Gastrocnemius medialis (tissue), 4 donors: Measurements from ENCODE around the gene RPS6KC1. TPM values are rescaled to one million over a fixed set of nuclear protein-coding genes. Genes with fewer than 3 reads are reported as not detected.

Experiments used
- ATAC-seq, 2 donors: fragments of 150-250 bp; one replicate each; pipeline ENCODE4 v1.9.1; 2016
- DNase-seq, 2 donors: peaks; one replicate each; pipeline ENCODE4 v3.0.0-alpha.2; 2019
- H3K27ac ChIP-seq, 4 donors: fragments of 200-600 bp; sonication (generic); 1 replicate in 1 of 4; 2 replicates in 3 of 4; pipeline ENCODE4 v1.5.1; 2016 to 2018; ENCODE audit warnings: mild to moderate bottlenecking in 2 of 4, moderate library complexity in 1 of 4
- H3K27me3 ChIP-seq, 3 donors: fragments of 200-600 bp; sonication (generic) in 2 of 3; 1 replicate in 1 of 3; 2 replicates in 2 of 3; pipeline versions ENCODE4 v1.5.1 to v1.6.0; 2016 to 2019; ENCODE audit warnings: mild to moderate bottlenecking in 1 of 3, moderate library complexity in 1 of 3
- H3K36me3 ChIP-seq, 2 donors: fragments of 200-600 bp; sonication (generic) in 1 of 2; one replicate each; pipeline ENCODE4 v1.5.1; 2017 to 2018
- H3K4me1 ChIP-seq, 2 donors: fragments of 200-600 bp; sonication (generic) in 1 of 2; one replicate each; pipeline ENCODE4 v1.5.1; 2016 to 2017; ENCODE audit warnings: mild to moderate bottlenecking in 2 of 2
- H3K4me3 ChIP-seq, 4 donors: fragments of 200-600 bp; sonication (generic) in 3 of 4; 1 replicate in 1 of 4; 2 replicates in 3 of 4; pipeline ENCODE4 v1.5.1; 2016 to 2019; ENCODE audit warnings: mild to moderate bottlenecking in 2 of 4
- H3K9me3 ChIP-seq, 3 donors: fragments of 200-600 bp; sonication (generic) in 2 of 3; 1 replicate in 1 of 3; 2 replicates in 2 of 3; pipeline ENCODE4 v1.5.1; 2016 to 2019
- CTCF ChIP-seq, 5 experiments: fragments of 450-650 bp in 3 of 5; fragments of 200-600 bp in 2 of 5; sonication (generic) in 2 of 5; IDR thresholded peaks in 4 of 5; conservative IDR thresholded peaks in 1 of 5; 1 replicate in 4 of 5; 2 replicates in 1 of 5; pipeline ENCODE4 v1.5.1; 2016 to 2019; ENCODE audit warnings: antibody characterized with exemption in 5 of 5, mild to moderate bottlenecking in 3 of 5, moderate library complexity in 3 of 5
- POLR2A ChIP-seq, 2 donors: fragments of 450-650 bp; IDR thresholded peaks; one replicate each; pipeline ENCODE4 v1.6.1; 2017; ENCODE audit warnings: antibody characterized with exemption in 2 of 2, mild to moderate bottlenecking in 2 of 2, moderate library complexity in 2 of 2
- in situ Hi-C, 4 donors: fragments of 200-750 bp; cut with MboI; loops; one replicate each; pipeline versions ENCODE4 v1.15.0 to v1.8.0; 2017; ENCODE audit warnings: low sequenced_read_pairs in 4 of 4
- intact Hi-C: fragments of 100-400 bp; cut with DNase I; formaldehyde crosslinking; loops from one replicate; pipeline ENCODE4 v1.15.1; 2023; ENCODE audit warnings: low total_unique reads
- total RNA-seq, 4 donors: library from RNA; depleted of rRNA; stranded (reverse); fragments of >200 nt; gene quantifications; one replicate each; pipeline versions ENCODE4 v1.1.0 to v1.2.3, GENCODE V29; 2016

RPS6KC1 gene
- total RNA-seq, 4 donors from 2014 or later, result 14.5 to 22.2 (median 16.2) TPM

- Histone ChIP-seq H3K36me3 (no peaks in the 10 kb centered on the region), H3K27me3 (no peaks in the 10 kb centered on the region), H3K27ac (peak overlapping the region; percentile 81 to 92 (median 86)), H3K9me3 (no peaks in the 10 kb centered on the region), H3K4me3 (peak overlapping the region; percentile 64 to 96 (median 90)), H3K4me1 (peaks cover 16 to 20% of the 10 kb centered on the region in 2 donors)
- ATAC-seq (no peak), DNase-seq (no peak)
- in situ Hi-C loops, result loop anchor here in 2 of 4 donors (10.0 to 25.0 kb wide), 2 partner anchors 220 to 977 kb away; partner anchors contain the start of genes DTL (in 1 of the 2), INTS7 (in 1 of the 2), NSL1 (in 1 of the 2) and TATDN3 (in 1 of the 2)
- TF ChIP-seq CTCF (IDR thresholded peaks at IDR 0.05 in 4 of 5, conservative IDR thresholded peaks at IDR 0.05 in 1 of 5) (no peak), POLR2A (IDR thresholded peaks at IDR 0.05) (no peak)
- intact Hi-C loops, result loop anchor here (1.0 to 5.0 kb wide), 5 partner anchors 20 to 222 kb away; partner anchors contain the start of genes FLVCR1, NSL1, RPS6KC1 and TATDN3
Observed at GRCh38 chr1:213014642-213015041, 36.4 kb upstream of the RPS6KC1 start.

- peak within 1 kb of the TSS; percentile 64 to 96 (median 90) for H3K4me3 ChIP-seq
- H3K36me3 ChIP-seq, result no peaks in the 10 kb centered on the region
- intact Hi-C loops, result loop anchor here (1.0 to 5.0 kb wide), 4 partner anchors 21 to 223 kb away; partner anchors contain the start of genes NSL1, RPS6KC1 and TATDN3
- DNase-seq, result peak; percentile 92 to 96
- TF ChIP-seq POLR2A (IDR thresholded peaks at IDR 0.05) (peak in 1 of 2 donors; percentile 27), CTCF (IDR thresholded peaks at IDR 0.05 in 4 of 5, conservative IDR thresholded peaks at IDR 0.05 in 1 of 5) (no peak)
- H3K27me3 ChIP-seq, result no peaks in the 10 kb centered on the region
- in situ Hi-C loops, result loop anchor here in 2 of 4 donors (10.0 to 25.0 kb wide), 2 partner anchors 221 to 978 kb away; partner anchors contain the start of genes DTL (in 1 of the 2), INTS7 (in 1 of the 2), NSL1 (in 1 of the 2) and TATDN3 (in 1 of the 2)
- peak; percentile 99 to 100 for ATAC-seq
- peak within 1 kb of the TSS; percentile 81 to 92 (median 86) for H3K27ac ChIP-seq
- peaks cover 16 to 20% of the 10 kb centered on the region in 2 donors for H3K4me1 ChIP-seq
- H3K9me3 ChIP-seq, result no peaks in the 10 kb centered on the region
Observed at GRCh38 chr1:213015099-213016050, 35.7 kb upstream of the RPS6KC1 start, which contains the start of gene ANGEL2. ANGEL2 (minus strand) TSS chr1:213015867; CDS start chr1:213015671, 196 bp downstream.

- DNase-seq (no peak), ATAC-seq (no peak)
- no peaks in the 10 kb centered on the region for H3K36me3 ChIP-seq
- in situ Hi-C loops, result loop anchor here in 2 of 4 donors (10.0 to 25.0 kb wide), 2 partner anchors 223 to 980 kb away; partner anchors contain the start of genes DTL (in 1 of the 2), INTS7 (in 1 of the 2), NSL1 (in 1 of the 2) and TATDN3 (in 1 of the 2)
- no peaks in the 10 kb centered on the region for H3K9me3 ChIP-seq
- H3K27me3 ChIP-seq, result no peaks in the 10 kb centered on the region
- no peak for TF ChIP-seq POLR2A (IDR thresholded peaks at IDR 0.05)
- no peak for TF ChIP-seq CTCF (IDR thresholded peaks at IDR 0.05 in 4 of 5, conservative IDR thresholded peaks at IDR 0.05 in 1 of 5)
- intact Hi-C loops, result loop anchor here (5.0 kb wide), 1 partner anchor 225 kb away; the partner anchor contains the start of genes NSL1 and TATDN3
- H3K4me1 ChIP-seq, result peaks cover 16 to 20% of the 10 kb centered on the region in 2 donors
- no peak overlapping the region for H3K27ac ChIP-seq
- no peak overlapping the region for H3K4me3 ChIP-seq
Observed at GRCh38 chr1:213017447-213018273, 33.4 kb upstream of the RPS6KC1 start.

GRCh38 chr1:213019450-213019849 lies 31.6 kb upstream of the RPS6KC1 start:
- intact Hi-C loops (loop anchor here (5.0 kb wide), 1 partner anchor 227 kb away; the partner anchor contains the start of genes NSL1 and TATDN3), in situ Hi-C loops (loop anchor here in 2 of 4 donors (10.0 to 25.0 kb wide), 2 partner anchors 225 to 982 kb away; partner anchors contain the start of genes DTL (in 1 of the 2), INTS7 (in 1 of the 2), NSL1 (in 1 of the 2) and TATDN3 (in 1 of the 2))
- Histone ChIP-seq H3K27ac (no peak overlapping the region), H3K27me3 (no peaks in the 10 kb centered on the region), H3K4me3 (no peak overlapping the region), H3K4me1 (peaks cover 4 to 5% of the 10 kb centered on the region in 2 donors), H3K9me3 (no peaks in the 10 kb centered on the region), H3K36me3 (no peaks in the 10 kb centered on the region)
- ATAC-seq (no peak), DNase-seq (no peak)
- no peak for TF ChIP-seq POLR2A (IDR thresholded peaks at IDR 0.05)
